ENCODE data around the gene CCIN. TPM values are rescaled to one million over a fixed set of nuclear protein-coding genes. Genes with fewer than 3 reads are reported as not detected.
A peak's percentile ranks its signal among the peaks of the same experiment; 100 is the strongest.

Gene CCIN
- total and polyA plus RNA-seq, 3 donors from 2014 or later, result 48.7 to 171 (median 84.8) TPM

- DNase-seq, result no peak
These were observed 26.5 kb upstream of the CCIN start for GRCh38 chr9:36142510-36143244.

GRCh38 chr9:36143245-36143641 is 25.9 kb upstream of the CCIN start:
- peaks cover 17% of the 10 kb centered on the region for H3K4me1 ChIP-seq
- H3K36me3 ChIP-seq (ENCODE audit: low read depth, missing control alignments), result no peaks in the 10 kb centered on the region
- no peaks in the 10 kb centered on the region for H3K27me3 ChIP-seq
- no peak overlapping the region for H3K4me3 ChIP-seq
- no peak for DNase-seq
- intact Hi-C loops (cut with DNase I; ENCODE audit: low total_unique reads), result no loop called here
- peak overlapping the region; percentile 86 to 88 for H3K27ac ChIP-seq
- H3K9me3 ChIP-seq, result no peaks in the 10 kb centered on the region
- TF ChIP-seq POLR2A (IDR thresholded peaks at IDR 0.05) (no peak), CTCF (IDR thresholded peaks at IDR 0.05) (no peak)
- 75 to 83% methylated on average over 13 of the region's 13 CpGs for WGBS, 2 donors

More at GRCh38 chr9:36142510-36143244, 26.5 kb upstream of the CCIN start:
- Histone ChIP-seq H3K27me3 (no peaks in the 10 kb centered on the region), H3K4me3 (no peak overlapping the region), H3K36me3 (ENCODE audit: low read depth, missing control alignments) (no peaks in the 10 kb centered on the region), H3K9me3 (no peaks in the 10 kb centered on the region), H3K4me1 (peaks cover 15% of the 10 kb centered on the region), H3K27ac (peak overlapping the region; percentile 86 to 88)
- TF ChIP-seq POLR2A (IDR thresholded peaks at IDR 0.05) (no peak), CTCF (IDR thresholded peaks at IDR 0.05) (no peak)
- intact Hi-C loops (cut with DNase I; ENCODE audit: low total_unique reads), result no loop called here
- WGBS, 2 donors, result 49 to 60% methylated on average over 12 of the region's 12 CpGs

- no peaks in the 10 kb centered on the region for H3K27me3 ChIP-seq
- intact Hi-C loops (cut with DNase I; ENCODE audit: low total_unique reads), result no loop called here
- H3K4me1 ChIP-seq, result peaks cover 30% of the 10 kb centered on the region
- no peak overlapping the region for H3K4me3 ChIP-seq
- no peak overlapping the region for H3K27ac ChIP-seq
- DNase-seq, result no peak
- TF ChIP-seq CTCF (IDR thresholded peaks at IDR 0.05) (no peak), POLR2A (IDR thresholded peaks at IDR 0.05) (no peak)
- WGBS, 2 donors, result 92 to 95% methylated on average over 12 of the region's 12 CpGs
- H3K9me3 ChIP-seq, result no peaks in the 10 kb centered on the region
- no peaks in the 10 kb centered on the region for H3K36me3 ChIP-seq (ENCODE audit: low read depth, missing control alignments)
These were observed 24.6 kb upstream of the CCIN start for GRCh38 chr9:36144309-36145232.

GRCh38 chr9:36145970-36146369 is 23.2 kb upstream of the CCIN start:
- peaks cover 30% of the 10 kb centered on the region for H3K4me1 ChIP-seq
- H3K36me3 ChIP-seq (ENCODE audit: low read depth, missing control alignments), result no peaks in the 10 kb centered on the region
- DNase-seq, result no peak
- intact Hi-C loops (cut with DNase I; ENCODE audit: low total_unique reads), result no loop called here
- H3K27ac ChIP-seq, result no peak overlapping the region
- no peak overlapping the region for H3K4me3 ChIP-seq
- H3K27me3 ChIP-seq, result no peaks in the 10 kb centered on the region
- no peak for TF ChIP-seq POLR2A (IDR thresholded peaks at IDR 0.05)
- no peak for TF ChIP-seq CTCF (IDR thresholded peaks at IDR 0.05)
- WGBS, 2 donors, result 96 to 99% methylated on average over 4 of the region's 4 CpGs
- no peaks in the 10 kb centered on the region for H3K9me3 ChIP-seq
